ENCODE measurements around the gene CCL8. TPM values are rescaled to one million over a fixed set of nuclear protein-coding genes. Genes with fewer than 3 reads are reported as not detected.

Gene CCL8
- total RNA-seq, 1 donor from 2014 or later: not detected

DNA sequence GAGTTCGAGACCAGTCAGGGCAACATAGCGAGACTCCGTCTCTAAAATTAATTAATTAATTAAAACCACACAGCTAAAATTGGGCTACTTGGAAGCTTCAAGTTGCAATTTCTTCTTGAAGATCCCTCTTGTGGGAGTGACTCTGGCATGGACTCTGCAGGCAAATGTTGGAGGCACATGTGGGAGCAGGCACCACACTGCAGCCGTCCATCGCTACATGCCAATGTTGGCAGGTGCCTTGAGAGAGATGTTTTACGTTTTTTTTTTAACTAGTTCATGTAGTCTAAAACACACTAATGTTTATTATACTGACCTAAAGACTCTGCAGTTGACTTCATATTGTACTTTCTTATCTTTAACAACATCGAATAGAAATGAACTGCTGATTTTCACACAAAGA lies 7.9 kb upstream of the CCL8 start:
- Mint-ChIP-seq H3K4me1 (ENCODE audit: low read depth) (no peaks in the 10 kb centered on the region), H3K9me3 (ENCODE audit: low read depth) (no peaks in the 10 kb centered on the region), H3K36me3 (ENCODE audit: insufficient read depth) (no peaks in the 10 kb centered on the region), H3K27ac (no peak overlapping the region), H3K27me3 (peaks cover 7% of the 10 kb centered on the region), H3K4me3 (ENCODE audit: low read depth) (no peak overlapping the region)
- DNase-seq (ENCODE audit: low spot score, unreplicated experiment): no peak
- TF ChIP-seq, protein P1, sequence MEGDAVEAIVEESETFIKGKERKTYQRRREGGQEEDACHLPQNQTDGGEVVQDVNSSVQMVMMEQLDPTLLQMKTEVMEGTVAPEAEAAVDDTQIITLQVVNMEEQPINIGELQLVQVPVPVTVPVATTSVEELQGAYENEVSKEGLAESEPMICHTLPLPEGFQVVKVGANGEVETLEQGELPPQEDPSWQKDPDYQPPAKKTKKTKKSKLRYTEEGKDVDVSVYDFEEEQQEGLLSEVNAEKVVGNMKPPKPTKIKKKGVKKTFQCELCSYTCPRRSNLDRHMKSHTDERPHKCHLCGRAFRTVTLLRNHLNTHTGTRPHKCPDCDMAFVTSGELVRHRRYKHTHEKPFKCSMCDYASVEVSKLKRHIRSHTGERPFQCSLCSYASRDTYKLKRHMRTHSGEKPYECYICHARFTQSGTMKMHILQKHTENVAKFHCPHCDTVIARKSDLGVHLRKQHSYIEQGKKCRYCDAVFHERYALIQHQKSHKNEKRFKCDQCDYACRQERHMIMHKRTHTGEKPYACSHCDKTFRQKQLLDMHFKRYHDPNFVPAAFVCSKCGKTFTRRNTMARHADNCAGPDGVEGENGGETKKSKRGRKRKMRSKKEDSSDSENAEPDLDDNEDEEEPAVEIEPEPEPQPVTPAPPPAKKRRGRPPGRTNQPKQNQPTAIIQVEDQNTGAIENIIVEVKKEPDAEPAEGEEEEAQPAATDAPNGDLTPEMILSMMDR (IDR thresholded peaks at IDR 0.05; ENCODE audit: unreplicated experiment): no peak

DNA sequence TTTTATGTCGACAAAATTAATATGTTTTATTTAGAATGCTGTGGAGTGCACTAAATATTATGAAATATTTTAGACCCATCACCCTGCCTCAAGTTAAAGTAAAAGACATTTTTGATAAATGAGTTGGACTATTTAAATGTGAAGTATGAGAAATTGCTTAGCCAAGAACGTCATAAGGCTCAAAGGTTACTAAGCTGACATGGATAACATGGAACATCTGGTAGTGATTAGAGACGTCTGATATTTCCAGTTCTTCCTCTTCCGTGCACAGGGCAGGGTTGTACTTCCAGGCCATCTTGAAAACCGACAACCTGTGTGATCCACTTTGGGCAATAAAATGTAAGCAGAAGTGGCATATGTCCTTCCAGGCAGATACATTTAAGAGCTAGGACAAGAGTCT lies 7.2 kb upstream of the CCL8 start:
- peaks cover 3% of the 10 kb centered on the region for H3K27me3 Mint-ChIP-seq
- no peaks in the 10 kb centered on the region for H3K36me3 Mint-ChIP-seq (ENCODE audit: insufficient read depth)
- DNase-seq (ENCODE audit: low spot score, unreplicated experiment): no peak
- H3K4me1 Mint-ChIP-seq (ENCODE audit: low read depth): no peaks in the 10 kb centered on the region
- no peak overlapping the region for H3K4me3 Mint-ChIP-seq (ENCODE audit: low read depth)
- TF ChIP-seq, protein P1 (IDR thresholded peaks at IDR 0.05; ENCODE audit: unreplicated experiment): no peak
- H3K9me3 Mint-ChIP-seq (ENCODE audit: low read depth): no peaks in the 10 kb centered on the region
- no peak overlapping the region for H3K27ac Mint-ChIP-seq

DNA sequence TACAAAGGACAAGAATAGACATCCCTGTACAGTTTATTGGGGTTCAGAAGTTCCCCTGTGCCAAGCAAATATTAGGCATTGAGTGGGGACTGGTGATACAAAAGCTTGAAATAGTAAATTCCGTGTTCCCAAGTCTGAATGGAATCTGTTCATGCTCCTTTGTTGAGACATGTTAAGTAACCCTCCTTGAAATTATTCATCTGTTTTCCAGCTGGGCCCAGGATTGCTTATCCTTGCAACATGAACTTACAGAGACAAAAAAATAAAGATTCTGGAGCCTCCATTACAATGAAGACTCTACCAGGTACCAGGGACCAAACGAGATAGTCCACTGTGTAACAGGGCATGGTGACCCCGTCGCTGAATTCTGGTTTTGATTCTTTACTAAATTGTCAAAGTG lies 6.1 kb upstream of the CCL8 start:
- H3K9me3 Mint-ChIP-seq (ENCODE audit: low read depth): no peaks in the 10 kb centered on the region
- no peaks in the 10 kb centered on the region for H3K36me3 Mint-ChIP-seq (ENCODE audit: insufficient read depth)
- no peak for DNase-seq (ENCODE audit: low spot score, unreplicated experiment)
- H3K4me3 Mint-ChIP-seq (ENCODE audit: low read depth): no peak overlapping the region
- TF ChIP-seq, protein P1 (IDR thresholded peaks at IDR 0.05; ENCODE audit: unreplicated experiment): no peak
- H3K27me3 Mint-ChIP-seq: peaks cover 3% of the 10 kb centered on the region
- peaks cover 3% of the 10 kb centered on the region for H3K4me1 Mint-ChIP-seq (ENCODE audit: low read depth)
- no peak overlapping the region for H3K27ac Mint-ChIP-seq

DNA sequence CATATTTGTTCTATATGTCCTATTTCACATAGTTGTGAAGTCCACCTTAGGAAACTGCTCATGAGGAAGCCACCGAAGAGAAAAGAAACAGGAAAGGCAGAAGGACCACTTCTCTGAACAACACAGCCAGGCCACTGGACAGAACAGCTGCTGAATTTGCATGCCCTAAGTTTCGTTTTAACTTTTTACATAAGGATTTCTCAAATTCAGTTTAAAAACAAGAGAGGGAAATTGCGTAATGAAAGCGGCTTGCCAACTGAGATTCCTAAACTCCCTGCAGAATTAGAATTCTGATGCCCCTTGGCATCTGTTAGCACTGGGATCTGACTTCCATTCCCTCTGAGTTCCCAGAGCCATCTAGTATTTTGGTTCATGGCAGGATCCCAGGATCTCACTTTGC lies 5.0 kb upstream of the CCL8 start:
- H3K4me1 Mint-ChIP-seq (ENCODE audit: low read depth): peaks cover 3% of the 10 kb centered on the region
- no peaks in the 10 kb centered on the region for H3K9me3 Mint-ChIP-seq (ENCODE audit: low read depth)
- no peak overlapping the region for H3K27ac Mint-ChIP-seq
- TF ChIP-seq, protein P1 (IDR thresholded peaks at IDR 0.05; ENCODE audit: unreplicated experiment): no peak
- H3K36me3 Mint-ChIP-seq (ENCODE audit: insufficient read depth): no peaks in the 10 kb centered on the region
- DNase-seq (ENCODE audit: low spot score, unreplicated experiment): no peak
- no peak overlapping the region for H3K4me3 Mint-ChIP-seq (ENCODE audit: low read depth)
- peaks cover 3% of the 10 kb centered on the region for H3K27me3 Mint-ChIP-seq

DNA sequence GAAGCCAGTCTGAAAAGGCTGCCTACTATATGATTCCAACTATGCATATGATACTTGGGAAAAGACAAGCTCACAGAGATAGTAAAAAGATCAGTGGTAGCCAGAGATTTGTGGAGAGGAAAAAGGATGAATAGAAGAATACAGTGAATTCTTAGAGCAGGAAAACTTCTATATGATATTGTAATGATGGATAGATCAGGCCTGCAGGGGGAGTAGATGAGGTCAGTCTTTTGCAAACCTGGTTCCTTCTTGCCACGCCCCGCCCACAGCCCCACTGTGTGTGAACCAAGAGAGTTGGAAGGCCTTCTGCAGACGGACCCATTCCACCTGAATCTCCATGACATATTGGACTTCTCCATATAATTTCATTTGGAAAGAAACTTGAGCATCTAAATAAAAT lies 761 bp upstream of the CCL8 start:
- TF ChIP-seq, protein P1 (IDR thresholded peaks at IDR 0.05; ENCODE audit: unreplicated experiment): no peak
- Mint-ChIP-seq H3K4me3 (ENCODE audit: low read depth) (no peak overlapping the region), H3K36me3 (ENCODE audit: insufficient read depth) (no peaks in the 10 kb centered on the region), H3K27ac (no peak overlapping the region), H3K27me3 (peaks cover 3% of the 10 kb centered on the region), H3K4me1 (ENCODE audit: low read depth) (peaks cover 3% of the 10 kb centered on the region), H3K9me3 (ENCODE audit: low read depth) (no peaks in the 10 kb centered on the region)
- DNase-seq (ENCODE audit: low spot score, unreplicated experiment): no peak
